K562 (cell line): ENCODE measurements around the gene GDNF. TPM values are rescaled to one million over a fixed set of nuclear protein-coding genes. Genes with fewer than 3 reads are reported as not detected.

Experiments
- ATAC-seq: fragments of 200-7000 bp; cut with Tn5 transposase; 3 replicates; pipeline ENCODE4 v1.9.1; 2020; ENCODE audit warnings: moderate library complexity
- BruUV-seq: library from RNA; stranded (reverse); fragments of 400-500 nt; replicated peaks from 2 replicates; lab custom pipeline; 2021; lab: Mats Ljungman, UMichigan
- CTCF ChIA-PET: fragments of 300-600 bp; formaldehyde crosslinking; extraction: SDS; loops from one replicate; lab custom pipeline; 2021; ENCODE audit warnings: low intra/inter-chr PET ratio; lab: Yijun Ruan, JAX
- POLR2A ChIA-PET: fragments of 300-600, 350-650 bp; sonication (Branson Sonifier 250); formaldehyde crosslinking; extraction: SDS; loops from one replicate; lab custom pipeline; 2021; ENCODE audit warnings: antibody characterized with exemption, inconsistent platforms; lab: Yijun Ruan, JAX
- DNase-seq, 4 experiments: peaks; one replicate each; pipeline versions ENCODE4 v3.0.0 to v3.0.0-alpha.2; 2011 to 2018; ENCODE audit warnings: low spot score in 3 of 4, mixed read lengths in 3 of 4; ENCODE audit errors: extremely low read depth in 1 of 4
- FAIRE-seq: peaks from 2 replicates; lab custom pipeline; 2011; peaks lifted over from hg19 to GRCh38; lab: Jason Lieb, UNC
- H2AFZ ChIP-seq: 2 replicates; pipeline ENCODE4 v1.6.0; 2011; ENCODE audit warnings: low read depth, low read length, control low read depth, inconsistent platforms
- H3K27ac ChIP-seq: fragments of 200-600 bp; 3 replicates; pipeline ENCODE4 v1.8.0; 2011; ENCODE audit warnings: low read depth, mild to moderate bottlenecking, control low read depth, inconsistent platforms, low read length, moderate library complexity, mixed read lengths; ENCODE audit errors: extremely low read depth
- H3K27me3 ChIP-seq, 2 experiments: fragments of 300-600 bp in 1 of 2; 2 replicates in 1 of 2; 3 replicates in 1 of 2; pipeline versions ENCODE4 v1.6.0 to v1.8.0; 2011; ENCODE audit warnings: inconsistent platforms in 2 of 2, low read length in 2 of 2, mild to moderate bottlenecking in 1 of 2, mixed read lengths in 1 of 2, moderate library complexity in 1 of 2; ENCODE audit not compliant: control insufficient read depth in 2 of 2, insufficient read depth in 2 of 2
- H3K36me3 ChIP-seq: fragments of 300-600 bp; 3 replicates; pipeline ENCODE4 v1.8.0; 2011; ENCODE audit warnings: mild to moderate bottlenecking, low read length, inconsistent platforms; ENCODE audit not compliant: control insufficient read depth, insufficient read depth
- H3K4me1 ChIP-seq, 2 experiments: fragments of 200-600 bp in 1 of 2; replicated peaks in 1 of 2; 2 replicates in 1 of 2; 3 replicates in 1 of 2; pipeline versions ENCODE4 v1.5.1 to v1.8.0; 2011; ENCODE audit warnings: inconsistent platforms in 2 of 2, low read length in 2 of 2, mild to moderate bottlenecking in 1 of 2, mixed read lengths in 1 of 2, moderate library complexity in 1 of 2; ENCODE audit not compliant: control insufficient read depth in 2 of 2, insufficient read depth in 2 of 2
- H3K4me2 ChIP-seq: 2 replicates; pipeline ENCODE4 v1.6.1; 2011; ENCODE audit warnings: low read length, control low read depth, inconsistent platforms, mixed read lengths; ENCODE audit not compliant: insufficient read depth
- H3K4me3 ChIP-seq: fragments of 200-600 bp; sonication (generic), shearing (Covaris generic); 2 replicates; pipeline ENCODE4 v1.5.1; 2016; ENCODE audit warnings: control low read depth, inconsistent platforms
- H3K79me2 ChIP-seq: fragments of 200-600 bp; 3 replicates; pipeline ENCODE4 v1.8.0; 2011; ENCODE audit warnings: low read length, inconsistent platforms; ENCODE audit not compliant: control insufficient read depth, insufficient read depth
- H3K9ac ChIP-seq, 2 experiments: 2 replicates each; pipeline versions ENCODE4 v1.6.0 to v1.6.1; 2011; ENCODE audit warnings: low read depth in 2 of 2, low read length in 2 of 2, control low read depth in 1 of 2, inconsistent platforms in 1 of 2, mild to moderate bottlenecking in 1 of 2, mixed read lengths in 1 of 2; ENCODE audit not compliant: insufficient read depth in 1 of 2
- H3K9me1 ChIP-seq: one replicate; pipeline ENCODE4 v1.6.0; 2011; ENCODE audit warnings: inconsistent platforms, mild to moderate bottlenecking, low read length, moderate library complexity; ENCODE audit not compliant: control insufficient read depth, insufficient read depth
- H3K9me3 ChIP-seq: replicated peaks from 2 replicates; pipeline ENCODE4 v1.5.1; 2011; ENCODE audit warnings: low read depth, low read length, inconsistent platforms; ENCODE audit not compliant: control insufficient read depth, insufficient read depth
- H4K20me1 ChIP-seq: replicated peaks from 2 replicates; pipeline ENCODE4 v1.6.1; 2011; ENCODE audit warnings: low read length, inconsistent platforms, mixed read lengths; ENCODE audit not compliant: control insufficient read depth, insufficient read depth
- CHD1 ChIP-seq: fragments of 200-600 bp; sonication (generic); IDR thresholded peaks from one replicate; pipeline ENCODE4 v1.6.1; 2012; ENCODE audit warnings: mild to moderate bottlenecking, moderate library complexity, low read length, inconsistent platforms
- CTBP1 ChIP-seq: fragments of 450-650 bp; IDR thresholded peaks from 2 replicates; pipeline ENCODE4 v1.6.1; 2016; ENCODE audit warnings: borderline replicate concordance
- FOXA3 ChIP-seq, 2 experiments: fragments of 450-650 bp in 1 of 2; sonication (generic) in 1 of 2; formaldehyde crosslinking; IDR thresholded peaks in 1 of 2; conservative IDR thresholded peaks in 1 of 2; 2 replicates each; pipeline versions ENCODE4 v1.4.0 to v1.8.0; 2020 to 2022; ENCODE audit warnings: mild to moderate bottlenecking in 2 of 2, missing genetic modification reagents in 1 of 2
- GTF2B ChIP-seq: IDR thresholded peaks from 2 replicates; pipeline ENCODE4 v1.6.1; 2011; ENCODE audit not compliant: insufficient read length; ENCODE audit errors: extremely low read depth
- HSF4 ChIP-seq: fragments of 250-450 bp; sonication (Bioruptor Pico); IDR thresholded peaks from 2 replicates; pipeline ENCODE4 v2.1.2; 2022; ENCODE audit warnings: mild to moderate bottlenecking, moderate library complexity, borderline replicate concordance
- KLF10 ChIP-seq: fragments of 250-450 bp; sonication (Bioruptor Pico); IDR thresholded peaks from 2 replicates; pipeline ENCODE4 v1.6.1; 2021; ENCODE audit warnings: matching md5 sums
- LCOR ChIP-seq: sonication (generic); formaldehyde crosslinking; IDR thresholded peaks from 2 replicates; pipeline ENCODE4 v1.8.0; 2022; ENCODE audit warnings: mild to moderate bottlenecking, missing genetic modification reagents
- NFIX ChIP-seq: fragments of 250-450 bp; sonication (Bioruptor Pico); IDR thresholded peaks from 2 replicates; pipeline ENCODE4 v1.4.0; 2020; ENCODE audit warnings: low read depth, mild to moderate bottlenecking, moderate library complexity
- POLR3A ChIP-seq: IDR thresholded peaks from 2 replicates; pipeline ENCODE4 v1.6.1; 2011; ENCODE audit warnings: borderline replicate concordance, mild to moderate bottlenecking, moderate library complexity; ENCODE audit not compliant: insufficient read length, insufficient read depth; ENCODE audit errors: extremely low read depth
- TAF15 ChIP-seq: fragments of 200-400 bp; formaldehyde crosslinking; IDR thresholded peaks from 2 replicates; pipeline ENCODE4 v1.6.1; 2017; ENCODE audit warnings: mild to moderate bottlenecking, low read depth, low read length, moderate library complexity
- ZNF146 ChIP-seq: IDR thresholded peaks from one replicate; pipeline ENCODE4 v1.6.1; 2018; ENCODE audit warnings: missing compliant biosample characterization; ENCODE audit not compliant: unreplicated experiment
- ZNF699 ChIP-seq: fragments of 250-450 bp; sonication (Bioruptor Pico); IDR thresholded peaks from 2 replicates; pipeline ENCODE4 v1.8.0; 2021; ENCODE audit warnings: mild to moderate bottlenecking, moderate library complexity; ENCODE audit not compliant: insufficient replicate concordance
- WGBS: fragments of 100-300 bp; shearing (Covaris generic); methylation state at CpG from one replicate; pipeline ENCODE4 v1.1.6; 2016; ENCODE audit warnings: low coverage, mixed read lengths; ENCODE audit not compliant: insufficient coverage; ENCODE audit errors: missing lambda C conversion rate; 5-methylcytosine and 5-hydroxymethylcytosine counted together
- in situ Hi-C: fragments of 300-500 bp; cut with MboI; formaldehyde crosslinking; loops from 4 replicates; pipeline ENCODE4 v1.15.0; 2018; ENCODE audit warnings: inconsistent platforms, mixed read lengths
- intact Hi-C: fragments of 100-400 bp; cut with micrococcal nuclease; formaldehyde crosslinking; loops from 2 replicates; pipeline ENCODE4 v1.14.2; 2022
- polyA plus RNA-seq, 8 experiments: library from polyadenylated mRNA; depleted of rRNA in 4 of 8; stranded (reverse) in 5 of 8; unstranded in 3 of 8; fragments of >200 nt; fragmentation: Nextera tagmentation in 2 of 8; fragmentation: Illumina TruSeq in 1 of 8; extraction: Ambion mirVana in 2 of 8; extraction: Trizol in 1 of 8; gene quantifications; 2 replicates each; pipeline versions ENCODE4 v1.2.1 to v1.2.3, GENCODE V29; 2011 to 2014; ENCODE audit warnings: inconsistent platforms in 1 of 8, missing spikeins in 1 of 8
- total RNA-seq, 7 experiments: library from RNA; depleted of rRNA in 6 of 7; stranded (reverse); fragments of >200 nt in 6 of 7; fragmentation: Illumina TruSeq in 2 of 7; extraction: Trizol in 2 of 7; gene quantifications; 2 replicates each; pipeline versions ENCODE4 v1.2.1 to v1.2.3, GENCODE V29; 2011 to 2021; ENCODE audit warnings: low replicate concordance in 1 of 7
- TF ChIP-seq, protein P1 (sequence below): sonication (generic); formaldehyde crosslinking; IDR thresholded peaks from 2 replicates; pipeline ENCODE4 v1.8.0; 2022; ENCODE audit warnings: mild to moderate bottlenecking, missing genetic modification reagents, borderline replicate concordance
- TF ChIP-seq, protein P2 (sequence below): fragments of 450-650 bp; formaldehyde crosslinking; IDR thresholded peaks from 2 replicates; pipeline ENCODE4 v1.4.0; 2020; ENCODE audit warnings: mild to moderate bottlenecking, moderate library complexity
- TF ChIP-seq, protein P3 (sequence below): fragments of 450-650 bp; IDR thresholded peaks from 2 replicates; pipeline ENCODE4 v1.6.1; 2016; ENCODE audit warnings: borderline replicate concordance

The GDNF gene
- total and polyA plus RNA-seq, 9 of the 15 experiments (the other 6 are each of a cell fraction or from before 2014, with no cell fraction given), result not detected

DNA sequence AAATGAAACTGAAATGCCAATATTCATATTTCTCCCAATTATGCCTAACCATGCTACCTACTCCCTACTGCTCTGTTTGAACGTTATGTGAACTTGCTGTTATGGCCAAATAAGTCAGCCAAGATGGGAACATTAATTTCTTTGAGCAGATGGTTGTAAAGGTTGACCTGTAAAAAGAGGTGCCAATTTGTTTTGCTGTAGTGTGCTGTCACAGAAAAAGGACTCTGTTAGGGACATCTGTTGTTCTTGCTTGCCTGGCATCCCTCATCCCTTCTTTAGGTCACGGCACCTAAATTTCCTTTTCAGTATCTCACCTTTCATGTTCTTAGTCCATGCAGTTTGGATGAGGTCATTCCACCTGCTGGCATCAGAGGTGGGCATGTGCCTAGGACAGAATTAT lies 35.4 kb downstream of the GDNF start:
- Histone ChIP-seq H3K4me2 (no peak overlapping the region), H3K79me2 (no peaks in the 10 kb centered on the region), H2AFZ (no peak overlapping the region), H3K27ac (no peak overlapping the region), H3K4me1 (no peaks in the 10 kb centered on the region; a peak in 1 of 5 replicates), H4K20me1 (no peaks in the 10 kb centered on the region), H3K9me3 (no peaks in the 10 kb centered on the region), H3K4me3 (no peak overlapping the region), H3K9ac (no peak overlapping the region), H3K36me3 (no peaks in the 10 kb centered on the region), H3K9me1 (no peaks in the 10 kb centered on the region), H3K27me3 (peaks cover 20 to 24% of the 10 kb centered on the region in 2 experiments; a peak in 4 of 5 replicates)
- intact Hi-C loops (no loop called here), in situ Hi-C loops (no loop called here)
- ChIA-PET CTCF (no interaction called here), POLR2A (no interaction called here)
- ATAC-seq, result no peak
- 3% methylated on average over 2 of the region's 2 CpGs for WGBS
- DNase-seq, result no peak
- no peak for FAIRE-seq
- no TSS peak for BruUV-seq
- TF ChIP-seq GTF2B (no peak), NFIX (CRISPR knock-in tag) (no peak), CTBP1 (no peak), TAF15 (no peak), LCOR (CRISPR knock-in tag) (no peak), HSF4 (no peak), ZNF699 (no peak), FOXA3 (CRISPR knock-in tag; conservative IDR thresholded peaks at IDR 0.05 in 1 of 2, IDR thresholded peaks at IDR 0.05 in 1 of 2) (no peak), ZNF146 (CRISPR knock-in tag) (no peak), POLR3A (no peak), KLF10 (CRISPR knock-in tag) (no peak), CHD1 (no peak)
- TF ChIP-seq, protein P1, sequence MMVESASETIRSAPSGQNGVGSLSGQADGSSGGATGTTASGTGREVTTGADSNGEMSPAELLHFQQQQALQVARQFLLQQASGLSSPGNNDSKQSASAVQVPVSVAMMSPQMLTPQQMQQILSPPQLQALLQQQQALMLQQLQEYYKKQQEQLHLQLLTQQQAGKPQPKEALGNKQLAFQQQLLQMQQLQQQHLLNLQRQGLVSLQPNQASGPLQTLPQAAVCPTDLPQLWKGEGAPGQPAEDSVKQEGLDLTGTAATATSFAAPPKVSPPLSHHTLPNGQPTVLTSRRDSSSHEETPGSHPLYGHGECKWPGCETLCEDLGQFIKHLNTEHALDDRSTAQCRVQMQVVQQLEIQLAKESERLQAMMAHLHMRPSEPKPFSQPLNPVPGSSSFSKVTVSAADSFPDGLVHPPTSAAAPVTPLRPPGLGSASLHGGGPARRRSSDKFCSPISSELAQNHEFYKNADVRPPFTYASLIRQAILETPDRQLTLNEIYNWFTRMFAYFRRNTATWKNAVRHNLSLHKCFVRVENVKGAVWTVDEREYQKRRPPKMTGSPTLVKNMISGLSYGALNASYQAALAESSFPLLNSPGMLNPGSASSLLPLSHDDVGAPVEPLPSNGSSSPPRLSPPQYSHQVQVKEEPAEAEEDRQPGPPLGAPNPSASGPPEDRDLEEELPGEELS, result no peak
- TF ChIP-seq, protein P2, sequence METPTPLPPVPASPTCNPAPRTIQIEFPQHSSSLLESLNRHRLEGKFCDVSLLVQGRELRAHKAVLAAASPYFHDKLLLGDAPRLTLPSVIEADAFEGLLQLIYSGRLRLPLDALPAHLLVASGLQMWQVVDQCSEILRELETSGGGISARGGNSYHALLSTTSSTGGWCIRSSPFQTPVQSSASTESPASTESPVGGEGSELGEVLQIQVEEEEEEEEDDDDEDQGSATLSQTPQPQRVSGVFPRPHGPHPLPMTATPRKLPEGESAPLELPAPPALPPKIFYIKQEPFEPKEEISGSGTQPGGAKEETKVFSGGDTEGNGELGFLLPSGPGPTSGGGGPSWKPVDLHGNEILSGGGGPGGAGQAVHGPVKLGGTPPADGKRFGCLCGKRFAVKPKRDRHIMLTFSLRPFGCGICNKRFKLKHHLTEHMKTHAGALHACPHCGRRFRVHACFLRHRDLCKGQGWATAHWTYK (CRISPR knock-in tag), result no peak
- TF ChIP-seq, protein P3, sequence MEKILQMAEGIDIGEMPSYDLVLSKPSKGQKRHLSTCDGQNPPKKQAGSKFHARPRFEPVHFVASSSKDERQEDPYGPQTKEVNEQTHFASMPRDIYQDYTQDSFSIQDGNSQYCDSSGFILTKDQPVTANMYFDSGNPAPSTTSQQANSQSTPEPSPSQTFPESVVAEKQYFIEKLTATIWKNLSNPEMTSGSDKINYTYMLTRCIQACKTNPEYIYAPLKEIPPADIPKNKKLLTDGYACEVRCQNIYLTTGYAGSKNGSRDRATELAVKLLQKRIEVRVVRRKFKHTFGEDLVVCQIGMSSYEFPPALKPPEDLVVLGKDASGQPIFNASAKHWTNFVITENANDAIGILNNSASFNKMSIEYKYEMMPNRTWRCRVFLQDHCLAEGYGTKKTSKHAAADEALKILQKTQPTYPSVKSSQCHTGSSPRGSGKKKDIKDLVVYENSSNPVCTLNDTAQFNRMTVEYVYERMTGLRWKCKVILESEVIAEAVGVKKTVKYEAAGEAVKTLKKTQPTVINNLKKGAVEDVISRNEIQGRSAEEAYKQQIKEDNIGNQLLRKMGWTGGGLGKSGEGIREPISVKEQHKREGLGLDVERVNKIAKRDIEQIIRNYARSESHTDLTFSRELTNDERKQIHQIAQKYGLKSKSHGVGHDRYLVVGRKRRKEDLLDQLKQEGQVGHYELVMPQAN, result no peak
